K562 (cell line): ENCODE data around the gene RASSF7. TPM values are rescaled to one million over a fixed set of nuclear protein-coding genes. Genes with fewer than 3 reads are reported as not detected.

Source experiments
- HLTF ChIP-seq: fragments of 450-650 bp; IDR thresholded peaks from 2 replicates; pipeline ENCODE4 v1.6.1; 2016
- KDM5B ChIP-seq: fragments of 200-600 bp; sonication (generic); IDR thresholded peaks from 2 replicates; pipeline ENCODE4 v1.6.1; 2012; ENCODE audit warnings: low read depth, mild to moderate bottlenecking, moderate library complexity, low read length, control low read depth, inconsistent platforms; ENCODE audit not compliant: insufficient replicate concordance
- MAFF ChIP-seq: IDR thresholded peaks from 2 replicates; pipeline ENCODE4 v1.6.1; 2012; ENCODE audit warnings: low read length, improper control_type of control experiment
- MYBL2 ChIP-seq, 2 experiments: fragments of 450-650 bp in 1 of 2; sonication (generic) in 1 of 2; formaldehyde crosslinking in 1 of 2; IDR thresholded peaks; 2 replicates each; pipeline versions ENCODE4 v1.6.1 to v1.8.1; 2017 to 2022; ENCODE audit warnings: borderline replicate concordance in 1 of 2, inconsistent platforms in 1 of 2, low read depth in 1 of 2, mild to moderate bottlenecking in 1 of 2, missing genetic modification reagents in 1 of 2, moderate library complexity in 1 of 2
- POLR3A ChIP-seq: IDR thresholded peaks from 2 replicates; pipeline ENCODE4 v1.6.1; 2011; ENCODE audit warnings: borderline replicate concordance, mild to moderate bottlenecking, moderate library complexity; ENCODE audit not compliant: insufficient read length, insufficient read depth; ENCODE audit errors: extremely low read depth
- PTTG1 ChIP-seq: fragments of 450-650 bp; IDR thresholded peaks from 2 replicates; pipeline ENCODE4 v1.6.1; 2016; ENCODE audit warnings: low read depth, mild to moderate bottlenecking, missing genetic modification characterization, missing compliant biosample characterization
- RBM17 ChIP-seq: fragments of 200-400 bp; formaldehyde crosslinking; IDR thresholded peaks from 2 replicates; pipeline ENCODE4 v1.6.1; 2017; ENCODE audit warnings: low read depth, mild to moderate bottlenecking, low read length, borderline replicate concordance
- RBM25 ChIP-seq: fragments of 200-400 bp; formaldehyde crosslinking; IDR thresholded peaks from 2 replicates; pipeline ENCODE4 v1.6.1; 2018; ENCODE audit warnings: low read length, low read depth, moderate library complexity; ENCODE audit not compliant: severe bottlenecking
- SIX5 ChIP-seq, 2 experiments: IDR thresholded peaks; 2 replicates each; pipeline ENCODE4 v1.6.1; 2011; ENCODE audit warnings: low read length in 2 of 2, borderline replicate concordance in 1 of 2, low read depth in 1 of 2, mild to moderate bottlenecking in 1 of 2, moderate library complexity in 1 of 2; ENCODE audit not compliant: insufficient read depth in 1 of 2
- SMAD4 ChIP-seq: fragments of 250-450 bp; sonication (Bioruptor Pico); conservative IDR thresholded peaks from 2 replicates; pipeline ENCODE4 v1.8.0; 2021; ENCODE audit warnings: inconsistent platforms, mild to moderate bottlenecking, moderate library complexity
- SMARCA4 ChIP-seq: fragments of 450-650 bp; IDR thresholded peaks from 2 replicates; pipeline ENCODE4 v1.6.1; 2016
- ZNF232 ChIP-seq: sonication (generic); formaldehyde crosslinking; IDR thresholded peaks from 2 replicates; pipeline ENCODE4 v1.8.0; 2022; ENCODE audit warnings: mild to moderate bottlenecking, missing genetic modification reagents
- ZNF253 ChIP-seq: fragments of 250-450 bp; sonication (Bioruptor Pico); conservative IDR thresholded peaks from 2 replicates; pipeline ENCODE4 v1.6.1; 2021; ENCODE audit warnings: mild to moderate bottlenecking
- ZNF695 ChIP-seq: fragments of 450-650 bp; formaldehyde crosslinking; IDR thresholded peaks from 2 replicates; pipeline ENCODE4 v1.4.0; 2020; ENCODE audit warnings: mild to moderate bottlenecking, moderate library complexity
- ZNF77 ChIP-seq: fragments of 250-450 bp; sonication (Bioruptor Pico); IDR thresholded peaks from 2 replicates; pipeline ENCODE4 v1.5.0; 2020
- ZNF79 ChIP-seq: fragments of 250-450 bp; sonication (Bioruptor Pico); IDR thresholded peaks from 2 replicates; pipeline ENCODE4 v1.4.0; 2020; ENCODE audit warnings: low read depth, mild to moderate bottlenecking, moderate library complexity
- polyA plus RNA-seq, 8 experiments: library from polyadenylated mRNA; depleted of rRNA in 4 of 8; stranded (reverse) in 5 of 8; unstranded in 3 of 8; fragments of >200 nt; fragmentation: Nextera tagmentation in 2 of 8; fragmentation: Illumina TruSeq in 1 of 8; extraction: Ambion mirVana in 2 of 8; extraction: Trizol in 1 of 8; gene quantifications; 2 replicates each; pipeline versions ENCODE4 v1.2.1 to v1.2.3, GENCODE V29; 2011 to 2014; ENCODE audit warnings: inconsistent platforms in 1 of 8, missing spikeins in 1 of 8
- total RNA-seq, 7 experiments: library from RNA; depleted of rRNA in 6 of 7; stranded (reverse); fragments of >200 nt in 6 of 7; fragmentation: Illumina TruSeq in 2 of 7; extraction: Trizol in 2 of 7; gene quantifications; 2 replicates each; pipeline versions ENCODE4 v1.2.1 to v1.2.3, GENCODE V29; 2011 to 2021; ENCODE audit warnings: low replicate concordance in 1 of 7
- TF ChIP-seq, protein P1 (sequence below): IDR thresholded peaks from 2 replicates; pipeline ENCODE4 v1.6.1; 2011; ENCODE audit warnings: borderline replicate concordance, low read depth, mild to moderate bottlenecking, moderate library complexity, low read length; ENCODE audit not compliant: insufficient read depth, poor library complexity, severe bottlenecking
- TF ChIP-seq, protein P2 (sequence below), 2 experiments: fragments of 250-450 bp in 1 of 2; fragments of 450-650 bp in 1 of 2; sonication (Bioruptor Pico) in 1 of 2; IDR thresholded peaks; 2 replicates each; pipeline versions ENCODE4 v1.6.1 to v1.8.0; 2016 to 2021; ENCODE audit warnings: mild to moderate bottlenecking in 2 of 2, moderate library complexity in 2 of 2, missing compliant biosample characterization in 1 of 2, missing genetic modification characterization in 1 of 2
- TF ChIP-seq, protein P3 (sequence below): fragments of 150-350 bp; conservative IDR thresholded peaks from 2 replicates; pipeline ENCODE4 v1.6.1; 2014; ENCODE audit warnings: low read length

The RASSF7 gene
- total and polyA plus RNA-seq, 9 of the 15 experiments (the other 6 are each of a cell fraction or from before 2014, with no cell fraction given): 0.41 to 45.2 (median 18.6) TPM

DNA sequence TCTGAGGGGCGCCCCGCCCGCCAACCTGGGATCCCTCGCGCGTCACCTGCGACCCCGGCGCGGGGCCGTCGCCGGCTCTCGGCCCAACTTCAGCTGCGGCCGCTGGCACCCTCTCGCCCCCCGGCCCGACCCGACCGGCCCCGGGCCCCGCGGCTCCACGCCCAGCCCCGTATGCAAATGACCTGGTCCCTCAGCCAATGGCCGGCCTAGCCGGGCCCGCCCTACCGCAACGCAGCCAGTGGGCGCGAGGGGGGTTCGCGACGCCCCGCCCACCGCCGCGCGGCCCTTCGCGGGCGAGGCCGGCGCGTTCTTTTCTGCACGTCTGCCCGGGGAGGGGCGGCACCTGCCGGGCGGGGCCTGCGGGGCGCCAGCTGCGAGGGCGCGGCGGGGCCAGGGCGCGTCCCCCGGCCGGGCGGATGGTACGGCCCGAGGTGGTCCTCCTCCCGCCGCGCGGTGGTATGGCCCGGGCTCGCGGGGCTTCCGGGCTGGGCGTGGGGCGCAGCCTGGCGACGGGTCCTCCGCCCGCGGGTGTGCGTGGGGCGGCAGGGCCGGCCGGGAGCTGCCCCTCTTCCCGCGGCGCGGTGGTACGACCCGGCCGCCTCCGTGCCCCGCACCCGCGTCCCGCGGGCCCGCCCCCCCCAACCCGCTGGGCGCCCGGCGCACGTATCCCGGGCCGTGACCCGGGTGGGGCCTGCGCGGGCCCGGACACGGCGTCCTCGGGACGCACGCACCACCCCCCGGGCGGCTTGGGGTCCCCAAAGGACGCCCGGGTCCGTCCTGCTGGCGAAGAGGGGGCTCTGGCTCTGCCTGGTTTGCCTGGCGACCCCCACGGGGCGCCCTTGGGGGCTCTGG is 7.8 kb downstream of the RASSF7 start (continued):
- TF ChIP-seq ZNF77: no peak
- peak; percentile 99 for TF ChIP-seq RBM25
- TF ChIP-seq ZNF232 (CRISPR knock-in tag): no peak
- peak in 1 of 2 experiments; percentile 20; a peak in 1 of 4 replicates for TF ChIP-seq SIX5 (IDR thresholded peaks at IDR 0.05; ENCODE audit: borderline replicate concordance in 1 of 2, insufficient read depth in 1 of 2, low read depth in 1 of 2, low read length in 2 of 2)
- no peak for TF ChIP-seq ZNF79 (CRISPR knock-in tag)
- no peak for TF ChIP-seq ZNF695
- no peak for TF ChIP-seq ZNF253
- TF ChIP-seq, protein P1, sequence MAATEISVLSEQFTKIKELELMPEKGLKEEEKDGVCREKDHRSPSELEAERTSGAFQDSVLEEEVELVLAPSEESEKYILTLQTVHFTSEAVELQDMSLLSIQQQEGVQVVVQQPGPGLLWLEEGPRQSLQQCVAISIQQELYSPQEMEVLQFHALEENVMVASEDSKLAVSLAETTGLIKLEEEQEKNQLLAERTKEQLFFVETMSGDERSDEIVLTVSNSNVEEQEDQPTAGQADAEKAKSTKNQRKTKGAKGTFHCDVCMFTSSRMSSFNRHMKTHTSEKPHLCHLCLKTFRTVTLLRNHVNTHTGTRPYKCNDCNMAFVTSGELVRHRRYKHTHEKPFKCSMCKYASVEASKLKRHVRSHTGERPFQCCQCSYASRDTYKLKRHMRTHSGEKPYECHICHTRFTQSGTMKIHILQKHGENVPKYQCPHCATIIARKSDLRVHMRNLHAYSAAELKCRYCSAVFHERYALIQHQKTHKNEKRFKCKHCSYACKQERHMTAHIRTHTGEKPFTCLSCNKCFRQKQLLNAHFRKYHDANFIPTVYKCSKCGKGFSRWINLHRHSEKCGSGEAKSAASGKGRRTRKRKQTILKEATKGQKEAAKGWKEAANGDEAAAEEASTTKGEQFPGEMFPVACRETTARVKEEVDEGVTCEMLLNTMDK: no peak
- TF ChIP-seq MAFF: no peak
- no peak for TF ChIP-seq HLTF
- TF ChIP-seq, protein P2, sequence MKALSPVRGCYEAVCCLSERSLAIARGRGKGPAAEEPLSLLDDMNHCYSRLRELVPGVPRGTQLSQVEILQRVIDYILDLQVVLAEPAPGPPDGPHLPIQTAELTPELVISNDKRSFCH (CRISPR knock-in tag; IDR thresholded peaks at IDR 0.05): no peak
- TF ChIP-seq, protein P2 (tag; IDR thresholded peaks at IDR 0.05): no peak
- peak; percentile 92 for TF ChIP-seq SMAD4 (CRISPR knock-in tag)
- no peak for TF ChIP-seq RBM17
- no peak for TF ChIP-seq MYBL2 (IDR thresholded peaks at IDR 0.05; ENCODE audit: low read depth)
- TF ChIP-seq MYBL2 (CRISPR knock-in tag; IDR thresholded peaks at IDR 0.05; ENCODE audit: borderline replicate concordance): no peak
- TF ChIP-seq SMARCA4: no peak
- TF ChIP-seq, protein P3, sequence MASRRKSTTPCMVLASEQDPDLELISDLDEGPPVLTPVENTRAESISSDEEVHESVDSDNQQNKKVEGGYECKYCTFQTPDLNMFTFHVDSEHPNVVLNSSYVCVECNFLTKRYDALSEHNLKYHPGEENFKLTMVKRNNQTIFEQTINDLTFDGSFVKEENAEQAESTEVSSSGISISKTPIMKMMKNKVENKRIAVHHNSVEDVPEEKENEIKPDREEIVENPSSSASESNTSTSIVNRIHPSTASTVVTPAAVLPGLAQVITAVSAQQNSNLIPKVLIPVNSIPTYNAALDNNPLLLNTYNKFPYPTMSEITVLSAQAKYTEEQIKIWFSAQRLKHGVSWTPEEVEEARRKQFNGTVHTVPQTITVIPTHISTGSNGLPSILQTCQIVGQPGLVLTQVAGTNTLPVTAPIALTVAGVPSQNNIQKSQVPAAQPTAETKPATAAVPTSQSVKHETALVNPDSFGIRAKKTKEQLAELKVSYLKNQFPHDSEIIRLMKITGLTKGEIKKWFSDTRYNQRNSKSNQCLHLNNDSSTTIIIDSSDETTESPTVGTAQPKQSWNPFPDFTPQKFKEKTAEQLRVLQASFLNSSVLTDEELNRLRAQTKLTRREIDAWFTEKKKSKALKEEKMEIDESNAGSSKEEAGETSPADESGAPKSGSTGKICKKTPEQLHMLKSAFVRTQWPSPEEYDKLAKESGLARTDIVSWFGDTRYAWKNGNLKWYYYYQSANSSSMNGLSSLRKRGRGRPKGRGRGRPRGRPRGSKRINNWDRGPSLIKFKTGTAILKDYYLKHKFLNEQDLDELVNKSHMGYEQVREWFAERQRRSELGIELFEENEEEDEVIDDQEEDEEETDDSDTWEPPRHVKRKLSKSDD: no peak
- no peak for TF ChIP-seq KDM5B
- TF ChIP-seq POLR3A: no peak
- no peak for TF ChIP-seq PTTG1 (tag)
